Activated T-helper 1 cell treated with anti-CD3 and anti-CD28 coated beads, Interleukin-2, amount 50 U/mL, for 16 hours (primary cell): Measurements from ENCODE around the gene FLNB.

Experiments
- DNase-seq, 2 donors: peaks; one replicate each; pipeline ENCODE4 v3.0.0-alpha.2; 2020; ENCODE audit warnings: low read depth in 1 of 2, low spot score in 1 of 2

FLNB gene

DNA sequence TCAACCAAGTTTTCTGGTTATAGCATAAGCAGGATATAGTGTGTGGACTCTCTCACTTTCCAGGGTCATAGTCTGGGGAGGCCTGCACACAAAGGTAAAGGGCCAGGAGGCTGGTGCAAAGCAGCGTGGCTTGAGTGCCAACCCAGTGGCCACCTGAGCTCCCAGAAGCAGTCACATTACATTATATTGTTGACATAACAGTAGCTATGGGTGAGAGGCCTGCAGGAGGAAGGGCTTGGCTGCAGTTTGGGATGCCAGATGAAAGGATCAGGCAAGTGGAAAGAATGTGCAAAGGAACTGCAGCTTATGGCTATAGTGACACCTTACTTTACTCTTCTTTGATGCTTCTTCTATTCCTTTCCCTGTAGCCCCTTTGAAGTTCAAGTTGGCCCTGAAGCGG lies 96.5 kb downstream of the FLNB start:
- DNase-seq: no peak

DNA sequence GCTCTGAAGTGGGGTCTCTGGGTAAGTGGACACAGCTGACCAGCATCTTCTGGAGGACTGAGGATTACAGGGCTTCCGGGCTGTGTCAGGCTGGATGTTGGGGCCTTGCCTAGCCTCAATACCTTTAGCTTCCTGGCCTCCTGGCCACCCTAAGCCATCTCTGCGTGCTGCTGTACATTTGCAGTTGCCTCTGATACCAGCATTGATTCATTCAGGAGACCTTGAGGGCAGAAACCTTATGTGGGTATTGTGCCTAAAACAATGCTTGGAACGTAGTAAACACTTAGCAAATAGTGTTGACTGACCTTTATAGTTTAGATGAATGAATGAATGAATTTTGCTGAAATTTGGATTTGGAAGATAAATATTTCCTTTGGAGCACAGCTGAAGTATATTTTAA lies 97.0 kb downstream of the FLNB start:
- DNase-seq: no peak

DNA sequence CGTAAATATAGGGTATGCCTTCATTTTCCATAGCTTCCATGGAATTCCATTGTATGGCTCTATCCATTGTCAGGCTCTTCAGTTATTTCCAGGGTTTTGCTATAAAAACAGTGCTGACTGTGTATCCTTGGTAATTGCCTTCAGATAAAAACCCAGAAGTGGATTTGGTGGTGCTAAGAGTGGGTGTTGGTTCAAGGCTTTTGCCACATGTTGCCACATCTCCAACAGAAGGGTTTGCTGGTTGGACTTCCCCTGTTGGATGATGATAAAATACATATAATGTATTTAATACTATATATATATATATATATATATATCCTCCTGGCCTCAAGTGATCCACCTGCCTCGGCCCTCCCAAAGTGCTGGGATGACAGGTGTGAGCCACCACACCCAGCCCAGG lies 97.8 kb downstream of the FLNB start:
- DNase-seq: no peak

DNA sequence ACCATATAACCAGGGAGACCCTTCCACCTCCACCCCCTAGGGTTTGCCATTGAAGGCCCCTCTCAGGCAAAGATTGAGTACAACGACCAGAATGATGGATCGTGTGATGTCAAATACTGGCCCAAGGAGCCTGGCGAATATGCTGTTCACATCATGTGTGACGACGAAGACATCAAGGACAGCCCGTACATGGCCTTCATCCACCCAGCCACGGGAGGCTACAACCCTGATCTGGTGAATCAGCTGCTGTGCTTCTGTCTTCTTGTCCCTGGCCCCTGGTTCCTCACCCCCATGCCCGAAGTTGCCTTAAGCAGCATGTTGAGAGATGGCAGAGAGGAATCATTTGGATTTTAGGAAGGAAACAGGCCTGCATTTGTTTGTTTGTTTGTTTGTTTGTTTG lies 98.4 kb downstream of the FLNB start:
- no peak for DNase-seq

DNA sequence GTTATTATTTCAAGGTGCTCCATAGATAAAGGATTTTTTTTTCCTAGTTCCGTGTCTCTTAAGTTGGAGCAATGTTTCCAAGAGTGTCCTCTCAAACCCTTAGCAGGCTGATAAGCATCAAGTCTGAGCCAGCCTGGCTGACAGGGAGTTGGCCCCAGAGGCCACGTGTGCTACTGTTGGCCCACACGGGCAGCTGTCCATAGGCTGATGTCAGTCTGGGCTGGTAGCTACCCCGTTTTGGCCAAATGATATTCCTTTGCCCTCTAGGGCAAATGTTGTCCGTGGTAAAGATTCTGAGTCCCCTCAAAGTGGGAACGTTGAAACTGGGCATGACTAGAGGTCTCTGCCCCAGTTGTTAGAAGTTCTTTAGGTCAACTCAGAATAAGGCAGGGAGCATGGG lies 99.4 kb downstream of the FLNB start:
- no peak for DNase-seq

DNA sequence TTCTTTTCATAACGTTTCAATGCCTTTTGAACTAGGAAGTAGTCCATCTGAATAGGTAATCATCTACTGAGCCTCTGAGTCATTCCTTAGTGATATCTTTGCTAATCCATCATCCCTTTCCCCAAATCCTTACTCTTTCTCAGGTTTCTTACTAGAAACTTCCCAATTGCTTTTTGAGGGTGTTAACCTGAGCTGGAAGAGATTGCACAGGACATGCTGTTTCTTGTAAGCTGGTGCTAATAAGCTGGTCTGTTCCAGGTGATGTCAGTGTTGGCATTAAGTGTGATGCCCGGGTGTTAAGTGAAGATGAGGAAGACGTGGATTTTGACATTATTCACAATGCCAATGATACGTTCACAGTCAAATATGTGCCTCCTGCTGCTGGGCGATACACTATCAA lies 101.5 kb downstream of the FLNB start:
- no peak for DNase-seq

GRCh38 chr3:58111513-58112184 lies 103.4 kb downstream of the FLNB start:
- no peak for DNase-seq

DNA sequence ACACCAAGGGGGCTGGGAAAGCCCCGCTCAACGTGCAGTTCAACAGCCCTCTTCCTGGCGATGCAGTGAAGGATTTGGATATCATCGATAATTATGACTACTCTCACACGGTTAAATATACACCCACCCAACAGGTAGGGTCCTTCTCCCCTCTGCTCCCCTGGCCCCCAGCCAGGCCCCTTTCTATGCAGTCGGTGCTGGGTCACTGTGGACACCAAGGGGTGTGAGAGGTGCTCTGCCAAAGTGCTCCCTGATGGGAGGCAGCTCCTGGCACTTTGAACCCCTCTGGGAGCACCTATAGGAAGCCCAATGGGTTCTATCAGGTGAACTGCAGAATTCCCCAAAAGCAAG lies 103.9 kb downstream of the FLNB start:
- no peak for DNase-seq

DNA sequence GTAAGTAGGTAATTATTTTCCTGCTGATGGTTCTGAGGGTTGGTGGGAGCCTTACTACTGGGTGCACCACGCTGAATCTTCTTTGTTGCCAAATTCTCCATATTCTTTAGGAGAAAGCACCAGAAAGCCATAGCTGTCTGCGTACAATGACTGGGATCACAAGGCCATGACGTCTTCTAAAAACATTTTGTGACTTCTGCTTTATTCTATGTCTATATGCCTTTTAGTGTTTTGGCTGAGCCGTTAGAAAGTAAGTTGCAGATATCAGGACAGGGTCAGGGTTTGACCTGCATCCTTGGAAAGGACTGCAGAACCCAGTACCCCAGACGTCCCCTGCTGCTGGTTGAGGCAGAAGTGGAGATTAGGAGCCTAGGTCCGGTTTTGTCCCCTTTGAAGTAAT lies 107.0 kb downstream of the FLNB start:
- no peak for DNase-seq

DNA sequence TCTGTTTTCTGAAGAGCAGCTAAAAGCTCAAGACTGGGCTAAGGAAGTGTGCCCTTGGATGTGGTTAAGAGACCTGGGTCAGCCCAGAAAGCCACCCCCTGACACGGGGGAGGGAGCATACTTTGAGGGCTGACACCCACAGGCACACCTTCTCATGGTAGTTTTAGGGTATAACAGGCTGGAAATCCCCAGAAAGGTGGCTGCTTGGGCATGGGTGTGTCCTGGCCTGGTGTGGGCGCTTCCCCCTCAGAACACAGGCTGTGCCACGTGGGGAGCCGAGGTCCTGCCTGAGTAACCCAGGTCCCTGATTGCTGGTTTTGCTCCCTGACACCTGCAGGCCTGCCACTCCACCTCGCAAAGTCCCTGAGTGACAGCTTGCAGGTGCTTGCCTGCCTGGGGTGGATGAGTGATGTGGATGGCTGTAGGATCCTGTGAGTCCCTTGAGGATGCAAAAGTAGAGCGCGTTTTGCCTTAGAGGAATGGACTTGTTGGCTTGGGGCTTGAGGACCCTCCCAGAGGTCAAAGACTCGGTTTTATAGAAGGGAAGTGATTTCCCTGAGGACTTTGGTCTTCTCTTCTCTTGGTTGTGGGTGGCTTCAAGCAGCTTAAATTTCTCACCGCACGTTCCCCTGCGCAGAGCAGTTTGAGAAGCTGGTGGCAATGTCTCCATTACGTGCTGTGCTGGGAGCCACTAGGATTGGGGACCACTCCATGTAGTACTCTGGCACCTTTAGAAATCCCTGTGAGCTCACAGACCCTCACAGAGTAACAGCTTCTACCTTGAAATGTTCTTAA lies 108.1 kb downstream of the FLNB start:
- DNase-seq: peak; percentile 9 to 14

DNA sequence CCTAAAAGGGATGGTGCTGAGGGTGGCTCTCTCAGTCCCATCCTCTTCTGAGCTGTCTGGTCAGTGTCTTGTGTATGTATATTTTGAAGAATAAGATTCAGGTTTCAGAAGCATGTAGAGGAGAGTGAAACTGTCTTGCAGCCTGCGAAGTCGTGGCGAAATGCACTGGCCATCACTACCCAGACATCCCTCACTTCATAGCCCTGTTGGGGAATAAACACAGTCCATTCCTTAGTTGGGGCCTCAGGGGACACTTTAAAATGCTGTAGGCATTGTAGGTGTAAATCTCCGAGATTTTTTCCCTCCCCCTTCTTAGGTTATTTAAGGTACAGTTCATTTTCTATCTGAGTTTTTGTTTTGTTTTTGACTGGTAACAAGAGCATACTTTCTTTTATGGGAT lies 108.8 kb downstream of the FLNB start:
- DNase-seq: no peak

GRCh38 chr3:58117561-58118181 lies 109.4 kb downstream of the FLNB start:
- no peak for DNase-seq

DNA sequence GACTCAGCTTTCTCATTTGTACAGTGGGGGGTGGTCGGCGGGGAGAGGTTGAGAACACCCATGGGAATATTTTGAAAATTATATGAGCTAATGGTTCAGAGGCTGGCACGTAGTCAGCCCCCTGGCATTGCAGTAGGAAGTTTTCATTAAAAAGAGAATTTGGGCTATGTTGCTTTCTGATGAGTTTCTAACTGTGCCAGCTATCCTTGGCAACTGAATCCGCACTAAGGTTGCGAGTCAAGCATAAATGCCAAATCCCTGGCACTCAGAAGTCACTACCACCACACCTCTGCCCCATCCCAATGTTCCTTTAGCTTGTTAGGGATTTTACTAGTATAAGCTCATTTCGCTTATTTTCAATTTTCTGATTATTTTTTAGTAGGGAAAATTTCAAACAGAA lies 111.0 kb downstream of the FLNB start:
- no peak for DNase-seq

DNA sequence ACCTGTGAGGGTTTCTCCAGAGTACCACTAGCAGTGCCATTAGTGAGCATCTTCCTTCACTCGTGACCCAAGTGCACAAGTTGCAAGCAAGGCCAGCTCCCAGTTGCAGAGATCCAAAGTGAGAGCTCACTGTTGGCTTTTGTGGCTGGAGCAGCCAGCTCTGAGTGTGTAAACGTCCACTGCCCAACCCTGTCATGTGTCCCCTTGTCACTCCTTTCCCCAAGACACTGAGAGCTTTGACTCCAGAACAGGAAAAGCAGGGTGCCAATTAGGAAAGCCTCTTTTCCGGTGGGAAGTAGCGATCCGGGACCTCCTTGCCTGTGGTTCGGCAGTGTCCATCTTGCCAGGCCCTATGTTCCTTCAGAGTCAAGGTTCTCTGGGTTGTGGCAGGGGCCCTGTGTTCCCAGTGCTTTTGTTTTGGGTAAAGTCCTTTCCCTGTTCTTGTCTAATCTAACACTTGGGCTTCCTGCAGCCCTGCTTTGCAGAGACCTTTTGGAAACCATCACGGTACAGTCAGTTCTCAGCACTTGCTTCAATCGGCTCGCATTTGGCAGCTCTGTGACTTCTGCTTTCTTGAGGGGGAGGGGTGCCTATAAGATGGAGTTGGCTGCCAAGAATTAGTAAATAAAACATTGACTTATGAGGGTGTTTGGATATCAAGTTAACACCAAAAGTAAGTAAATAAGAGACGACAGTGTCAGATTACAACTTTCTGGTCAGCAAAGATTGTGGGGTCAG lies 112.0 kb downstream of the FLNB start:
- no peak for DNase-seq

GRCh38 chr3:58121183-58121582 lies 113.0 kb downstream of the FLNB start:
- no peak for DNase-seq

- no peak for DNase-seq
Observed at GRCh38 chr3:58122936-58123700, 114.9 kb downstream of the FLNB start.

DNA sequence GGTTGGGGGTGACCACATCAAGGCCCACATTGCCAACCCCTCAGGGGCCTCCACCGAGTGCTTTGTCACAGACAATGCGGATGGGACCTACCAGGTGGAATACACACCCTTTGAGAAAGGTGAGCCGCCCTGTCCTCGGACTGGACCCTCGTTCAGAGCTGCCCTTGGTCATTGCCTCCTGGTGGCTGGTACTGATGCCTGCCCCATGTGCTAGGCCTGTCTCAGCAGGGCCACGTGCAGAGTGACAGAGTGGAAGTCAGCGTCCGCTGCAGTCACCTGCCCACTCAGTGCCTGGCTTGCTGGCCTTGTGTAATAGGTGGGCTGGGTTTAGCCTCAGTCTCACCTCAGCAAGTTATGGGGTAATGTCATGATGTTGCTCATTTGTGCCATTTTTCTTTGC lies 116.2 kb downstream of the FLNB start:
- DNase-seq: no peak

- no peak for DNase-seq
Observed at GRCh38 chr3:58129041-58129770, 121.0 kb downstream of the FLNB start.

GRCh38 chr3:58130591-58130990 lies 122.4 kb downstream of the FLNB start:
- DNase-seq: no peak

DNA sequence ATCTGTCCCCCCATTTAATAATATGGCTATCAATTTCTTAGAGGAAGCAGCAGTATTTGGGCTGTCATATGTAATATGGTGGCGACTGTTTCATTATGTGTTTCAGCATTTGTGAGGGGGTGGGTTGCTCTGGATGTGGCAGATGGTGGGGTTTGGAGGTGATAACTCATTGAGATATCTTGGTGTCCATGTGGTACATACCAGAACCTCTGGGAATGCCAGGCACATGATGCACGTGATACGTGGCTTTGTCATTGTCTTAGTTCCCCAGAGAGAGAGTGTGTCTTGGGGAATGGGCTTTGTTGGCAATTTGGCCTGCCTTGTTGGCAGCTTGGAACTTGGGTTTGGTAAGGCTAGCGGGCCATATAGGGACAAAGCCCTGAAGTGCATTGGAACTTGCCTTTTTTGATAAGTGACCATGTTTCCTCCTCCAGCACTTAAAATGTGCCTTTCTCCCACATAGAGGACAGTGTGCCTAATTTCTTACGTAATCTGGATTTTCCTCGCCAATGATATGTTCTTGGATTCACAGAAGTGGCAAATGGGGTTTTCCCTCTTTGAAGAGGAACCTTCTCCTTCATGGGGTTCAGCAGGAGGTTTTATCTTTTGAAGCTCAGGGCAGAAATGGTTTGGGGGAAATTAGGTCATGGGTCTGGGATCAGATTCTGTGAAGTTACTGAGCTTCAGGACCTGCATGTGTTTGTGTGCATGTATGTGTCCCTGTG lies 123.0 kb downstream of the FLNB start:
- no peak for DNase-seq
